Neural cell (in vitro differentiated cells): ENCODE data around the gene KDM3B. TPM values are rescaled to one million over a fixed set of nuclear protein-coding genes. Genes with fewer than 3 reads are reported as not detected.

ENCODE experiments used
- H2AFZ ChIP-seq: fragments of 200-600, 300-800 bp; sonication (generic), shearing (Covaris generic); 2 replicates; pipeline ENCODE4 v1.6.0; 2014; ENCODE audit warnings: low read depth, mild to moderate bottlenecking, antibody characterized with exemption, low read length, moderate library complexity
- H3F3A ChIP-seq: fragments of 200-600 bp; shearing (Covaris generic); 2 replicates; pipeline ENCODE4 v1.6.1; 2016; ENCODE audit warnings: mild to moderate bottlenecking, moderate library complexity, mixed read lengths, antibody characterized with exemption, low read length; ENCODE audit not compliant: insufficient read depth, poor library complexity, severe bottlenecking
- H3K27ac ChIP-seq: fragments of 200-600, 300-800 bp; sonication (generic), shearing (Covaris generic); 2 replicates; pipeline ENCODE4 v1.5.1; 2014; ENCODE audit warnings: mild to moderate bottlenecking, low read length, moderate library complexity
- H3K27me3 ChIP-seq: fragments of 300-800, 200-600 bp; sonication (generic), shearing (Covaris generic); 2 replicates; pipeline ENCODE4 v1.6.0; 2014; ENCODE audit warnings: mild to moderate bottlenecking, low read depth, low read length, moderate library complexity; ENCODE audit not compliant: insufficient read depth
- H3K36me3 ChIP-seq: fragments of 300-800, 200-600 bp; sonication (generic), shearing (Covaris generic); 2 replicates; pipeline ENCODE4 v1.5.1; 2014; ENCODE audit warnings: mild to moderate bottlenecking, antibody characterized with exemption, low read length, moderate library complexity; ENCODE audit not compliant: insufficient read depth
- H3K4me2 ChIP-seq: fragments of 300-800, 200-600 bp; sonication (generic), shearing (Covaris generic); 2 replicates; pipeline ENCODE4 v1.6.0; 2014; ENCODE audit warnings: mild to moderate bottlenecking, low read length
- H3K4me3 ChIP-seq: fragments of 300-800, 200-600 bp; sonication (generic), shearing (Covaris generic); 2 replicates; pipeline ENCODE4 v1.5.1; 2014; ENCODE audit warnings: mild to moderate bottlenecking, low read length, moderate library complexity
- H3K79me2 ChIP-seq: fragments of 200-600 bp; shearing (Covaris generic); replicated peaks from 2 replicates; pipeline ENCODE4 v1.6.0; 2014; ENCODE audit warnings: mild to moderate bottlenecking, low read length, moderate library complexity; ENCODE audit not compliant: insufficient read depth
- H3K9ac ChIP-seq: fragments of 300-800, 200-600 bp; sonication (generic), shearing (Covaris generic); 2 replicates; pipeline ENCODE4 v1.6.1; 2016; ENCODE audit warnings: mild to moderate bottlenecking, low read length, mixed read lengths
- H3K9me2 ChIP-seq: fragments of 200-600 bp; shearing (Covaris generic); 2 replicates; pipeline ENCODE4 v1.6.1; 2016; ENCODE audit warnings: mild to moderate bottlenecking, low read length, mixed read lengths; ENCODE audit not compliant: insufficient read depth
- H3K9me3 ChIP-seq: fragments of 200-600, 300-800 bp; sonication (generic), shearing (Covaris generic); 2 replicates; pipeline ENCODE4 v1.6.1; 2016; ENCODE audit warnings: mild to moderate bottlenecking, mixed run types, low read length, moderate library complexity, mixed read lengths
- H4K20me1 ChIP-seq: fragments of 200-600 bp; shearing (Covaris generic); 2 replicates; pipeline ENCODE4 v1.6.1; 2016; ENCODE audit warnings: mild to moderate bottlenecking, mixed run types; ENCODE audit not compliant: insufficient read depth
- EP300 ChIP-seq: fragments of 450-650 bp; conservative IDR thresholded peaks from 2 replicates; pipeline ENCODE4 v1.6.1; 2014; ENCODE audit warnings: antibody characterized with exemption, mild to moderate bottlenecking, moderate library complexity; ENCODE audit not compliant: poor library complexity, severe bottlenecking
- EZH2 ChIP-seq: fragments of 200-600, 300-800 bp; shearing (Covaris generic), sonication (generic); IDR thresholded peaks from 2 replicates; pipeline ENCODE4 v1.6.1; 2014; ENCODE audit warnings: antibody characterized with exemption, low read length, borderline replicate concordance, mild to moderate bottlenecking; ENCODE audit not compliant: insufficient read depth, poor library complexity, severe bottlenecking
- MXI1 ChIP-seq: fragments of 450-650 bp; conservative IDR thresholded peaks from 2 replicates; pipeline ENCODE4 v1.6.1; 2014; ENCODE audit warnings: antibody characterized with exemption, mild to moderate bottlenecking; ENCODE audit not compliant: poor library complexity, severe bottlenecking
- POLR2AphosphoS5 ChIP-seq: IDR thresholded peaks from 2 replicates; pipeline ENCODE4 v1.6.1; 2012
- RAD21 ChIP-seq: fragments of 450-650 bp; conservative IDR thresholded peaks from 2 replicates; pipeline ENCODE4 v1.6.1; 2014; ENCODE audit warnings: antibody characterized with exemption, mild to moderate bottlenecking, moderate library complexity
- SMC3 ChIP-seq: fragments of 450-650 bp; conservative IDR thresholded peaks from 2 replicates; pipeline ENCODE4 v1.6.1; 2014; ENCODE audit warnings: antibody characterized with exemption, mild to moderate bottlenecking, moderate library complexity; ENCODE audit not compliant: poor library complexity
- TAF1 ChIP-seq: IDR thresholded peaks from 2 replicates; pipeline ENCODE4 v1.6.1; 2012; ENCODE audit warnings: low read depth
- polyA plus RNA-seq: library from polyadenylated mRNA; depleted of rRNA; stranded (reverse); fragments of >200 nt; gene quantifications from 2 replicates; pipeline ENCODE4 v1.2.3, GENCODE V29; 2014
- TF ChIP-seq, protein P1 (sequence below): fragments of 450-650 bp; IDR thresholded peaks from 2 replicates; pipeline ENCODE4 v1.5.1; 2014; ENCODE audit warnings: antibody characterized with exemption, mild to moderate bottlenecking, moderate library complexity; ENCODE audit not compliant: poor library complexity, severe bottlenecking
- TF ChIP-seq, protein P2 (sequence below): IDR thresholded peaks from 2 replicates; pipeline ENCODE4 v1.6.1; 2012; ENCODE audit warnings: borderline replicate concordance

The KDM3B gene
- polyA plus RNA-seq, 1 donor from 2014 or later: 58.7 TPM

DNA sequence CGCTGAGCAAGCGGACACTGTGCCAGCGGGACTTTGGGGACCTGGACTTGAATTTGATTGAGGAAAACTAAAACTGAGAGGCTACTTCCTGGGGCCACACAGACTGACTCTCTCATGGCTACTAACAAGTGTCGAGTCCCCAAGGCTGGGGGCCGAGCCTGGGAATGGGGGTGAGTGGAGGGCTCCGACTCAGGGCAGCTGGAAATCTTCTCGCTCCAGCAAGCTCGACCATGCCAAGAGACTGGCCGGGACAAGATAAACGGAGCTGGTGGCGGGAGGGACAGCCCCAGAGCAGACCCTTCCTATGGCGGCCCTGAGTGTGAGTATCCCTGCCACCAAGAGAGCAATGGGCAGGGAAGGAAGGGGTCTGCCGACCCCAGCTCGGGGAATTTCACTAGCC lies 5.6 kb upstream of the KDM3B start:
- Histone ChIP-seq H3K4me2 (no peak overlapping the region), H3K9me3 (no peaks in the 10 kb centered on the region), H2AFZ (no peak overlapping the region), H3K36me3 (peaks cover 5% of the 10 kb centered on the region), H3K27me3 (no peaks in the 10 kb centered on the region), H3K4me3 (no peak overlapping the region), H3K9ac (no peak overlapping the region), H3K27ac (no peak overlapping the region), H3K9me2 (no peaks in the 10 kb centered on the region), H3F3A (no peaks in the 10 kb centered on the region), H3K79me2 (peaks cover 3% of the 10 kb centered on the region), H4K20me1 (no peaks in the 10 kb centered on the region)
- no peak for TF ChIP-seq EZH2
- TF ChIP-seq MXI1: no peak

DNA sequence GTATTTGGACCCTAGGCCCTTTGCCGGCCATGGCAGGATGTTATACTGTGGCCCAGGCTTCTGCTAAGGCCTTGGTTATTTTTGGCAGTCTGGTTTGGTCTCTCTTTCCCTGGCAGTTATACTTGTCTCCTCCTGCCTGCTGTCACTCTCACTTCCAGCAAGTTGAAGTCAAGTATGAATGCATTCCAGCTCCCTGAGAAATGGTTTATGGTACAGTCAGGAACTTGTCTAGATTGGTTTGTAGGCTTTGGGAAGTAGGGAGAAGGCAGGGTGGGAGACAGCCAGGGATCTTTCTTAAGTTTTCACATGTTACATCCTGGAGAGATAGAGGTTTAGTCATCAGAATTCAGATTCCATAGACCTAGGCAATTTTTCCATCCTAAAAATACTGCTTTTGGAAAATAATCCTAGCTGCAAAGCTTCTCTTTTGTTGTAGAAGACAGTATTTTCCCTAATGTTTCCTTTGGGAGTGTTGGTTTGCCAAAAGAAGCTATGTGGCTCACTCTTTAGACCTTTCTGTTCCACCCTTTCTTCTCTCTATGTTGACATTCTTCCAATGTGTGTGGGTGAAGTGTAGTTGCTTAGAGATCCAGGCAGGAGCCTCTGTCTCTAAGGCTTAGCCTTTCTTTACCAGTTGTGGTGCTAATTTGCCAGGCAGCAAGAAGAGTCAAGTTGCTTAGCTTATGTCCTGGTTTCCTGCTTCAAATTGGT lies 2.5 kb upstream of the KDM3B start:
- TF ChIP-seq, protein P1, sequence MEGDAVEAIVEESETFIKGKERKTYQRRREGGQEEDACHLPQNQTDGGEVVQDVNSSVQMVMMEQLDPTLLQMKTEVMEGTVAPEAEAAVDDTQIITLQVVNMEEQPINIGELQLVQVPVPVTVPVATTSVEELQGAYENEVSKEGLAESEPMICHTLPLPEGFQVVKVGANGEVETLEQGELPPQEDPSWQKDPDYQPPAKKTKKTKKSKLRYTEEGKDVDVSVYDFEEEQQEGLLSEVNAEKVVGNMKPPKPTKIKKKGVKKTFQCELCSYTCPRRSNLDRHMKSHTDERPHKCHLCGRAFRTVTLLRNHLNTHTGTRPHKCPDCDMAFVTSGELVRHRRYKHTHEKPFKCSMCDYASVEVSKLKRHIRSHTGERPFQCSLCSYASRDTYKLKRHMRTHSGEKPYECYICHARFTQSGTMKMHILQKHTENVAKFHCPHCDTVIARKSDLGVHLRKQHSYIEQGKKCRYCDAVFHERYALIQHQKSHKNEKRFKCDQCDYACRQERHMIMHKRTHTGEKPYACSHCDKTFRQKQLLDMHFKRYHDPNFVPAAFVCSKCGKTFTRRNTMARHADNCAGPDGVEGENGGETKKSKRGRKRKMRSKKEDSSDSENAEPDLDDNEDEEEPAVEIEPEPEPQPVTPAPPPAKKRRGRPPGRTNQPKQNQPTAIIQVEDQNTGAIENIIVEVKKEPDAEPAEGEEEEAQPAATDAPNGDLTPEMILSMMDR: no peak
- TF ChIP-seq POLR2AphosphoS5 (no peak), EZH2 (no peak), EP300 (no peak), MXI1 (no peak), RAD21 (no peak), SMC3 (no peak), TAF1 (no peak)
- TF ChIP-seq, protein P2, sequence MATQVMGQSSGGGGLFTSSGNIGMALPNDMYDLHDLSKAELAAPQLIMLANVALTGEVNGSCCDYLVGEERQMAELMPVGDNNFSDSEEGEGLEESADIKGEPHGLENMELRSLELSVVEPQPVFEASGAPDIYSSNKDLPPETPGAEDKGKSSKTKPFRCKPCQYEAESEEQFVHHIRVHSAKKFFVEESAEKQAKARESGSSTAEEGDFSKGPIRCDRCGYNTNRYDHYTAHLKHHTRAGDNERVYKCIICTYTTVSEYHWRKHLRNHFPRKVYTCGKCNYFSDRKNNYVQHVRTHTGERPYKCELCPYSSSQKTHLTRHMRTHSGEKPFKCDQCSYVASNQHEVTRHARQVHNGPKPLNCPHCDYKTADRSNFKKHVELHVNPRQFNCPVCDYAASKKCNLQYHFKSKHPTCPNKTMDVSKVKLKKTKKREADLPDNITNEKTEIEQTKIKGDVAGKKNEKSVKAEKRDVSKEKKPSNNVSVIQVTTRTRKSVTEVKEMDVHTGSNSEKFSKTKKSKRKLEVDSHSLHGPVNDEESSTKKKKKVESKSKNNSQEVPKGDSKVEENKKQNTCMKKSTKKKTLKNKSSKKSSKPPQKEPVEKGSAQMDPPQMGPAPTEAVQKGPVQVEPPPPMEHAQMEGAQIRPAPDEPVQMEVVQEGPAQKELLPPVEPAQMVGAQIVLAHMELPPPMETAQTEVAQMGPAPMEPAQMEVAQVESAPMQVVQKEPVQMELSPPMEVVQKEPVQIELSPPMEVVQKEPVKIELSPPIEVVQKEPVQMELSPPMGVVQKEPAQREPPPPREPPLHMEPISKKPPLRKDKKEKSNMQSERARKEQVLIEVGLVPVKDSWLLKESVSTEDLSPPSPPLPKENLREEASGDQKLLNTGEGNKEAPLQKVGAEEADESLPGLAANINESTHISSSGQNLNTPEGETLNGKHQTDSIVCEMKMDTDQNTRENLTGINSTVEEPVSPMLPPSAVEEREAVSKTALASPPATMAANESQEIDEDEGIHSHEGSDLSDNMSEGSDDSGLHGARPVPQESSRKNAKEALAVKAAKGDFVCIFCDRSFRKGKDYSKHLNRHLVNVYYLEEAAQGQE: no peak
- Histone ChIP-seq H3K79me2 (peaks cover 20% of the 10 kb centered on the region), H3K4me3 (no peak overlapping the region), H3K36me3 (peaks cover 5% of the 10 kb centered on the region), H3K9me2 (no peaks in the 10 kb centered on the region), H2AFZ (no peak overlapping the region), H4K20me1 (no peaks in the 10 kb centered on the region), H3K27ac (no peak overlapping the region), H3K27me3 (no peaks in the 10 kb centered on the region), H3K9me3 (no peaks in the 10 kb centered on the region), H3K4me2 (no peak overlapping the region), H3F3A (no peaks in the 10 kb centered on the region), H3K9ac (no peak overlapping the region)
